HG02642 (cell line): Measurements from ENCODE around the gene DCTN5.
A peak's percentile ranks its signal among the peaks of the same experiment; 100 is the strongest.
"Not testable (repeated sequence)": the region's sequence is repeated elsewhere in the genome, so short reads cannot be mapped to it uniquely, and the experiment has no call there.

Source experiments
- ATAC-seq: cut with Tn5 transposase; IDR thresholded peaks from one replicate; pipeline ENCODE4 v1.9.1; 2021; ENCODE audit warnings: mild to moderate bottlenecking; ENCODE audit not compliant: unreplicated experiment, poor library complexity

The DCTN5 gene

GRCh38 chr16:23640931-23641765 lies at the start of gene DCTN5, which contains the start of gene PALB2:
TSS of gene DCTN5 (plus strand) at chr16:23641466. CDS start at chr16:23641543, 77 bp downstream.
TSS of gene PALB2 (minus strand) at chr16:23641310. CDS start at chr16:23641157, 153 bp downstream.
- ATAC-seq, result peak; percentile 98

- ATAC-seq, result no peak
Measured at GRCh38 chr16:23594186-23594585, 47.1 kb upstream of the DCTN5 start.

DNA sequence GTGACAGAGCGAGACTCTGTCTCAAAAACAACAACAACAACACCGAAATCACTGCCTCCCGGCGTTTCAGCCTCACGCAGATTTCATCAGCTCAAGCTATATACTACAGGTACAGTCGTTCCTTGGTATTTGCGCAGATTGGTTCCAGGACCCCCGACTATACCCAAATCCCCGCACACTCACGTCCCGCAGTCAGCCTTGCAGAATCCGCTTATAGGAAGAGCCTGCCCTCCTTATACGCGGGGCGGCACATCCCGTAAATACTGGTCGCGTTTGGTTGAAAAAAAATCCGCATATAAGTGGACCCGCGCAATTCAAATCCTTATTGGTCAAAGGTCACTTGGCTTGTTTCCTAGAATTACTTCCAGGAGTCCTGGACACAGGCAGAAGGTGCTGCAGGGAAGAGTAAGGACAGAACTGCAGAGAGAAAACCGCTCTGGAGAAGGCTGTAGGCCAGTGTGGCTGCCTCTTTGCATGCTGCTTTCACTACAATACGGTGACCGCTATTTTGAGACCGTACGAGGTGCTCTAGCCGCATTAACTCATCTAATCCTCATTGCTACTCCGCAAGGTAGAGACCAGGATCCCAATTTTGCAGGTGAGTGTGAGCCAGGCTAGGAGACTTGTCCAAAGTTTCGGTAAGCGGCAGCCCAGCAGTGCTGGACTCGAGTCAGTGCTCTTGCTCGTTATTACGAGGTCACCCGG lies 45.9 kb upstream of the DCTN5 start:
- ATAC-seq, result peak; percentile 4

DNA sequence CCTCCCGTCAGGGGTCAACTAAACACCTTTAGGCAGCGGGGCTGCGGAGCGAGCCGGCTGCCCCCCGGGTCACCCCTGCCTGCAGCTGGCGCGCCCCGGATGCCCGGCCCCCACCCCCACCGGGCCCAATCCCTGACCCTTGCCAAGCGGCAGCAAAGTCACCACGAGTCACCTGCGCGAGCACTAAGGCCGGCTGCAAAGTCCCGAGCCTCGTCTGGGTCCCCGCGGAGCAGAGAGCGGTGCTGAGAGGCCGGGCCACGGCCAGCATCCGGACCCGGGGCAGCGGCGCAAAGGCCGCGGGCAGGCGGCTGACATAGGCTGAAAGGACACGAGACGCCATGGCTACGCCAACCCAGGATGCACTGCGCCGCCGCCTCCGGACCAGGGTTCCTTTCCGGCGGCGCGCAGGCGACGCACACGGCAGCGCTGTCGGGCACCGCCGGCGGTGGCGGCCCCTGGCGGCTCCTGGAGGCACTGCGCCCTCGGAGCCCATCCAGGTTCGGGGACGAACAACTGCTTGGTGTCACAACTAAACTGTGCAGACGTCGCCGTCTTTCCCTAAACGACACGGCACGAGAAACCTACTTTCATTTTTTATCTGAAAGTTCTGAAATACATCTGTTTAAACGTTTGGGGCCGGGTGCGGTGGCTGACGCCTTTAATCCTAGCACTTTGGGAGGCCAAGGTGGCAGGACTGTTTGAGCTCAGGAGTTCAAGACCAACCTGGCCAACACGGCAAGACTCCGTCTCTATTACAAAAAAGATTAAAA lies 45.1 kb upstream of the DCTN5 start, which contains the start of gene NDUFAB1:
Gene NDUFAB1, minus strand, starts transcription at position 366 of the 770 bp plus-strand sequence. Its CDS starts 26 bp downstream, at position 340.
- ATAC-seq, result peak; percentile 94

- ATAC-seq, result no peak
Measured at GRCh38 chr16:23597003-23597756, 44.1 kb upstream of the DCTN5 start.

DNA sequence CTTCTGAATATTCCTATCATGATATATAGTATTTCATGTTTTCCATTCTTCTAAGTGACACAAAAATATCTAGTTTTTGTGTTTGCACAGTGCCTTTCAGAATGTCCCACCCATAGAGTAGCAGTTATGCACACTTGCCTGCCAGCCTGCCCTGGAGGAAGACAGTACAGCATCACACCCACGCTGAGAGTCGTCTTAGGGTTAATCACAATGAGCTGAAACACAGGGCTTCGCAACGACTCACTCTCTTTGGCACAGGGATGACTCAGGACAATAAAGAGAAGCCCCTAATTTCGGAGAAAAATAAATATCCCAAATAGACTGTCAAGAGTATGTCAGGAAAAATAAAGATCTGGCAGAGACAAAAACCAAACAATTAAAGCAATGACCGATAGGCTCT lies 33.5 kb upstream of the DCTN5 start:
- no peak for ATAC-seq

DNA sequence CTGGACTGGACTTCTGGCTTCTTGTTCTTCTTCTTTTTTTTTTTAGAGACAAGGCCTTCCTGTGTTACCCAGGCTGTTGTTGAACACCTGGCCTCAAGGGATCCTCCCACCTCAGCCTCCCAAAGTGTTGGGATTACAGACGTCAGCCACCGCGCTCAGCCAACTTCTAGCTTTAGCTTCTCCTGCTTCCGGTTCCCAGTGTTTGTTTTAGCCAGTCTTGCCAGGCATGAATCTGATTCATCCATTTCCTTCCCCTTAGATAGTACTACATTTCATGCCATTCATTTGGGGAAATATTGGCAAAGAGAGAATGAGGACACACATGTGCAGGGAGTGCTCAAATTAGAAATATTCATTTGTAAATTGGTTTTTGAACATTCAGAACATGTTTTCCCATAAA lies 33.1 kb upstream of the DCTN5 start:
- ATAC-seq, result no peak

- no peak for ATAC-seq
Measured at GRCh38 chr16:23609929-23610328, 31.3 kb upstream of the DCTN5 start.

GRCh38 chr16:23610905-23611304 lies 30.4 kb upstream of the DCTN5 start:
- not testable (repeated sequence) for ATAC-seq

DNA sequence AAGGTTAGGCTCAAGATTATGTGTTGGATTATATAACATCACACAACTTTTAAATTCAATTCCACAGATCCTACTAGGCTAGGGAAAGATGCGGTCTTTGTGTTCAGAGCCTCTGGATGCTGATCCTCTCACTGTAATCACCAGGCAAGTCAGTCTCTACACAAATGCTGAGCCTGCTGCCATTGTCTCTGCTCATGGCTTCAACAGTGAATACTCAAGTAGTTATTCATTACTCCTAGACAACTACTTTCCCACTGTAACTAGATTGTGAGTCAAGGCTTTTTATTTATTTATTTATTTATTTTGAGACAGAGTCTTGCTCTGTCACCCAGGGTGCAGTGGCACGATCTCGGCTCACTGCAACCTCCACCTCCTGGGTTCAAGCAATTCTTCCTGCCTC lies 29.3 kb upstream of the DCTN5 start:
- no peak for ATAC-seq

GRCh38 chr16:23615805-23616204 lies 25.5 kb upstream of the DCTN5 start:
- ATAC-seq, result no peak

DNA sequence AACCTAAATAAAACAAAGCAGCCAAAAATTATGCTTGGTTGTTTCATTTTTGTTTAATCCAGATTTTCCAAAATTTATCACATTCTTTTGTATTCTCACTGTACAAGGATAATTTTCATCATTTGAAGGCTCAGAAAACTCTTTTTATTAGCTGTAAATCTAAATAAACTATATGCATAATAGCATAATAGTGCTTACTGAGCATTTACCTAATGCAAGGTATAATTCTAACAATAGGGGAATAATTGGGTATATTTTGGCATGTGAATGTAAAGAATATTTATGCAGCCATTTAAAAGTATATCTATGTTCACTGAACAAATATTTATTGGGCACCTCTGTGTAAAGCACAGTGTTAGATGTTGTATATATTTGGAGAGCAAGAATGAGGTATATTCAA lies 17.2 kb upstream of the DCTN5 start:
- ATAC-seq, result no peak

GRCh38 chr16:23629516-23629915 lies 11.8 kb upstream of the DCTN5 start:
- ATAC-seq, result no peak

- not testable (repeated sequence) for ATAC-seq
Measured at GRCh38 chr16:23631874-23632273, 9.4 kb upstream of the DCTN5 start.

- no peak for ATAC-seq
Measured at GRCh38 chr16:23634461-23635036, 6.7 kb upstream of the DCTN5 start.

DNA sequence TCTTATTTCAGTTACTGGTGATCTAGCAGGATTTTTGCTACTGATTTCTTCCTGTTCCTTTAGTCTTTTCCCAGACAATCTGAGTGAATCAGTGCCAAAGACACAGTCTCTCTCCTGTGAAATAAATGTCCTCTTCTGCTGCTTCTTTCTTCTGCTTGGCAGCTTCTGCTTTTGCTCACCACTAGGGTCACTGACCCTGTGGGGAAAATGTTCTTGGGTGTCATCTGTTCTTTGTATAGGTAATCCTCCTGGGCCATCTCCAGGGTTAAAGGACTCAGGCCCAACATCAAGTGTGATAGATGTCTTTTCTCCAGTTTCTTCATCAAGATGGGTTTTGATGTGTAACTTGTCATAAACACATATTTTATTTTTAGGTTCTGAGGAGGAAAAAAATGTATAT lies 5.3 kb upstream of the DCTN5 start:
- no peak for ATAC-seq

- ATAC-seq, result no peak
Measured at GRCh38 chr16:23640615-23640930, 693 bp upstream of the DCTN5 start.

DNA sequence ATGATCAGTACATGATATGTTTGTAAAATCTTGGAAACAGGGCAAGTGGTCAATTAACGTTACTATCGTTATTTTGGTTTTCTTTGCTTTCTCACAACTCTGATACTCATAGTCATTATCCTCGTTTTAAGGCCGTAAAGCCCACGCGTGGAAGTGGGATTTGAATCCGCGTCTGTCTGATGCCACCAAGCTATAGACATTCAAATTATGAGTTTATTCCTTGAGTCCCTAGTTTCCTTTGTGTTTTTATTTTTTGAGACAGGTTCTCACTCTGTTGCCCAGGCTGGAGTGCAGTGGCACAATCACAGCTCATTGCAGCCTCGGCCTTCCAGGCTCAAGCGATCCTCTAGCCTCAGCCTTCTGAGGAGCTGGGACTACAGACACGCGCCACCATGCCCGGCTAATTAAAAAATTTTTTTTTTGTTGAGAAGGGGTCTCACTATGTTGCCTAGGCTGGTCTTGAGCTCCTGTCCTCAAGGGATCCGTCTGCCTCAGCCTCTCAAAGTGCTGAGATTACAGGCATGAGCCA lies 1.0 kb downstream of the DCTN5 start:
- ATAC-seq, result no peak

GRCh38 chr16:23650674-23651416 lies 9.6 kb downstream of the DCTN5 start:
- no peak for ATAC-seq
